DND-41 (cell line): ENCODE results near the gene NXF1.

Source experiments
- CTCF ChIP-seq: IDR thresholded peaks from 2 replicates; pipeline ENCODE4 v1.5.1; 2012; ENCODE audit warnings: borderline replicate concordance, low read length, moderate library complexity, mild to moderate bottlenecking; ENCODE audit not compliant: poor library complexity, severe bottlenecking; ENCODE audit errors: extremely low read depth
- EZH2 ChIP-seq: IDR thresholded peaks from 3 replicates; pipeline ENCODE4 v1.6.1; 2012; ENCODE audit warnings: borderline replicate concordance, low read depth, mild to moderate bottlenecking, moderate library complexity, low read length, inconsistent platforms; ENCODE audit not compliant: severe bottlenecking

GRCh38 chr11:62796281-62796680, 9.0 kb downstream of the NXF1 start:
- TF ChIP-seq CTCF: no peak
- no peak for TF ChIP-seq EZH2
